Testis (tissue), 2 donors: ENCODE results near the gene KRT74.

ENCODE experiments used
- POLR2A ChIP-seq: fragments of 450-650 bp; IDR thresholded peaks from one replicate; pipeline ENCODE4 v1.6.1; 2017; ENCODE audit warnings: antibody characterized with exemption, mild to moderate bottlenecking, moderate library complexity
- TF ChIP-seq, protein P1 (sequence below), 3 experiments: fragments of 450-650 bp in 2 of 3; fragments of 200-600 bp in 1 of 3; sonication (generic) in 1 of 3; IDR thresholded peaks; one replicate each; pipeline ENCODE4 v1.5.1; 2016 to 2019; ENCODE audit warnings: antibody characterized with exemption in 3 of 3, mild to moderate bottlenecking in 2 of 3, moderate library complexity in 1 of 3

DNA sequence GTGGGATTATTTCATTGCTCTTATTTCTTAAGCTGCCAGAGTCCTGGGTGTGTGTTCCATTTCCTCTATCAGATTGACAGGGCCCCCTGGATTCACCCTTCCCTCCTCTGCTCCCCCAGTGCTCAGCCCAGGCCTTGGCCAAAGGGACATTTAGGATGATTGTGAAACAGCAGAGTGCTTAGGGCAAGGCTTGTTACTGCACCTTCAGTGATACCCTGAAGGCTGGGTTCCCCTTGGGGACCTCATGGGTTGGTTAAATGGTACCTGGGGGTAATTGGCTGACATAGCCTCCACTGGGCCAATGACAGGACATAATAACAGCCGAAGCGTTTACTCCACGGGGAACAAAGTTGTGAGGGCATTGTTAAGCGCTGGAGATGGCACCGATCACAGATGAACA lies 28.9 kb upstream of the KRT74 start:
- TF ChIP-seq, protein P1, sequence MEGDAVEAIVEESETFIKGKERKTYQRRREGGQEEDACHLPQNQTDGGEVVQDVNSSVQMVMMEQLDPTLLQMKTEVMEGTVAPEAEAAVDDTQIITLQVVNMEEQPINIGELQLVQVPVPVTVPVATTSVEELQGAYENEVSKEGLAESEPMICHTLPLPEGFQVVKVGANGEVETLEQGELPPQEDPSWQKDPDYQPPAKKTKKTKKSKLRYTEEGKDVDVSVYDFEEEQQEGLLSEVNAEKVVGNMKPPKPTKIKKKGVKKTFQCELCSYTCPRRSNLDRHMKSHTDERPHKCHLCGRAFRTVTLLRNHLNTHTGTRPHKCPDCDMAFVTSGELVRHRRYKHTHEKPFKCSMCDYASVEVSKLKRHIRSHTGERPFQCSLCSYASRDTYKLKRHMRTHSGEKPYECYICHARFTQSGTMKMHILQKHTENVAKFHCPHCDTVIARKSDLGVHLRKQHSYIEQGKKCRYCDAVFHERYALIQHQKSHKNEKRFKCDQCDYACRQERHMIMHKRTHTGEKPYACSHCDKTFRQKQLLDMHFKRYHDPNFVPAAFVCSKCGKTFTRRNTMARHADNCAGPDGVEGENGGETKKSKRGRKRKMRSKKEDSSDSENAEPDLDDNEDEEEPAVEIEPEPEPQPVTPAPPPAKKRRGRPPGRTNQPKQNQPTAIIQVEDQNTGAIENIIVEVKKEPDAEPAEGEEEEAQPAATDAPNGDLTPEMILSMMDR (IDR thresholded peaks at IDR 0.05) = no peak
- TF ChIP-seq POLR2A = no peak
